Brain microvascular endothelial cell (primary cell): ENCODE measurements around the gene PTGFRN.

Source experiments
- DNase-seq: peaks from one replicate; pipeline ENCODE4 v3.0.0-alpha.2; 2020
- H3K27ac ChIP-seq: fragments of 250-450 bp; sonication (Bioruptor Pico); 2 replicates; pipeline ENCODE4 v1.5.1; 2020; ENCODE audit warnings: mild to moderate bottlenecking, moderate library complexity
- H3K27me3 ChIP-seq: fragments of 250-450 bp; sonication (Bioruptor Pico); replicated peaks from 2 replicates; pipeline ENCODE4 v1.5.1; 2020; ENCODE audit warnings: mild to moderate bottlenecking
- H3K36me3 ChIP-seq: fragments of 250-450 bp; sonication (Bioruptor Pico); replicated peaks from 2 replicates; pipeline ENCODE4 v1.5.1; 2020; ENCODE audit warnings: mild to moderate bottlenecking
- H3K4me3 ChIP-seq: 2 replicates; pipeline ENCODE4 v1.5.1; 2011; ENCODE audit warnings: low read depth, mild to moderate bottlenecking, control low read depth, low read length, moderate library complexity
- CTCF ChIP-seq: IDR thresholded peaks from 2 replicates; pipeline ENCODE4 v1.5.1; 2011; ENCODE audit warnings: low read depth, mild to moderate bottlenecking, moderate library complexity, low read length, control low read depth, inconsistent platforms; ENCODE audit errors: missing control alignments
- in situ Hi-C: cut with HindIII; loops from 2 replicates; pipeline ENCODE4 v1.10.0; 2017; ENCODE audit warnings: low sequenced_read_pairs, low pct_ligation_motif_present

The PTGFRN gene

GRCh38 chr1:116899529-116899928, 10.2 kb upstream of the PTGFRN start:
- in situ Hi-C loops, result no loop called here

DNA sequence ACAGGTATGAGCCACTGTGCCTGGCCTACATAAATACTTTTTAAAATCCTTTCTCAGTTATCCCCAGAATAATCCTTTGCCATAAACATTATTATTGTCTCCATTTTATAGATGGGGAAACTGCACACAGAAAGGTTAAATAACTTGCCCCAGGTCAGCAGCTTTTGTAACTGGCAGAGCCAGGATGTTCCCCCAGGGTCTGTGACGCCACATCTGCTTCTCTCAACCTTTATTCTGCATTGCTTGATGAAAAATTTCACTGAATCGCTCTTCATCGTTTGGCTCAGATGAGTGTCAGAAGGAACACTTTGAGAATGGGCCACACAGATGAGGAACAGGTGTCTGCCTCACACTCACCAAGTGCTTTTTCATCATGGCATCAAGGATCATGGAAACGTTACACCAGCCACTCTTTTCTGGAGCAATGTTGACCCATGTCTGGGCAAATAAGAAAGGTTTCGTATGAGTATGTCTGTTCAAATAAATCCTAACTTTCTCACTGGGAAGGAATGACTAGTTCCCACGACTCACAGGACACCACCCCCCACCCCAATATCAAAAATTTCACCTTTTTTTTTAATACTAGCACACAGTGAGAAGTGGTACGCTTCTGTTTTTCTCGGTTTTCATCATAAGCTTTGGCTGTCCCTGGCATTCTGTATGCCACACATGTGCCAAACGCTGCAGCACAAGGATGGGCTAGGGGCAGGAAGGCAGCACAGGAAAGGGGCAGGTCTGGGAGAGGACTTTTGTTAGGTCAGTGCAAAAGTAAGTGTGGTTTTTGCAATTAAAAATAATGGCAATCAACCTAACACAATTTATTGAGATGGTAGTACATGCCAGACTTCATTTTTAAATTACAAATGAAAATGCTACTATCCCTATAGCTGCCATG, 9.0 kb upstream of the PTGFRN start:
- Histone ChIP-seq H3K27me3 (peaks cover 3% of the 10 kb centered on the region), H3K4me3 (no peak overlapping the region), H3K36me3 (no peaks in the 10 kb centered on the region), H3K27ac (no peak overlapping the region)
- in situ Hi-C loops, result no loop called here
- DNase-seq, result no peak
- no peak for TF ChIP-seq CTCF

More at GRCh38 chr1:116899529-116899928, 10.2 kb upstream of the PTGFRN start:
- H3K4me3 ChIP-seq, result no peak overlapping the region
- peaks cover 3% of the 10 kb centered on the region for H3K27me3 ChIP-seq
- no peak for TF ChIP-seq CTCF
- H3K36me3 ChIP-seq, result no peaks in the 10 kb centered on the region
- no peak overlapping the region for H3K27ac ChIP-seq
- DNase-seq, result no peak

DNA sequence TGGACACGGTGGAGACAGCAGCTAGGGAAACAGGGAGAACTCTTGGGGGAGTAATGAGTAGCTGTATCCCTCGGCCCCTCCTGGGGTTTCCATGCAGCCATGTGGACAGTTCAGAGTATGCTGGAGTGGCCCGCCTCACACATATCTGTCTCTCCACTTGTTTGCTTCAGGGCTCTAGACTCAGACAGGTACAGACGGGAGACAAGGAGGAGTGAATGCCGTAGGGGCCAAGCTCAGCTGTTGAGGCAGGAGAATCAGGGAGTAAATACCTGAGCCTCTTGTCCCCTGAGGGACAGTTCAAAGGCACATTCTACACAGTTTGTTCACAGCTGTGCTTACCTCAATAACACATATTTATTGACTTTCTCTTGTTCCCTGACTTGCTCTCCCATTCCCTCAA, 7.7 kb upstream of the PTGFRN start:
- H3K4me3 ChIP-seq, result no peak overlapping the region
- no peak for TF ChIP-seq CTCF
- H3K27ac ChIP-seq, result no peak overlapping the region
- H3K27me3 ChIP-seq, result peaks cover 3% of the 10 kb centered on the region
- in situ Hi-C loops, result no loop called here
- DNase-seq, result no peak
- H3K36me3 ChIP-seq, result no peaks in the 10 kb centered on the region

GRCh38 chr1:116902723-116903383, 6.9 kb upstream of the PTGFRN start:
- Histone ChIP-seq H3K27ac (no peak overlapping the region), H3K36me3 (no peaks in the 10 kb centered on the region), H3K4me3 (no peak overlapping the region), H3K27me3 (peaks cover 3% of the 10 kb centered on the region)
- no peak for DNase-seq
- TF ChIP-seq CTCF, result no peak
- in situ Hi-C loops, result no loop called here

GRCh38 chr1:116904791-116905320, 4.9 kb upstream of the PTGFRN start:
- no peak overlapping the region for H3K4me3 ChIP-seq
- peaks cover 3% of the 10 kb centered on the region for H3K27me3 ChIP-seq
- H3K36me3 ChIP-seq, result no peaks in the 10 kb centered on the region
- H3K27ac ChIP-seq, result no peak overlapping the region
- no peak for TF ChIP-seq CTCF
- DNase-seq, result no peak
- in situ Hi-C loops, result no loop called here
